ENCODE results near the gene USP30. TPM values are rescaled to one million over a fixed set of nuclear protein-coding genes. Genes with fewer than 3 reads are reported as not detected.

The USP30 gene
- total RNA-seq, 1 donor from 2014 or later: 9.4 TPM

DNA sequence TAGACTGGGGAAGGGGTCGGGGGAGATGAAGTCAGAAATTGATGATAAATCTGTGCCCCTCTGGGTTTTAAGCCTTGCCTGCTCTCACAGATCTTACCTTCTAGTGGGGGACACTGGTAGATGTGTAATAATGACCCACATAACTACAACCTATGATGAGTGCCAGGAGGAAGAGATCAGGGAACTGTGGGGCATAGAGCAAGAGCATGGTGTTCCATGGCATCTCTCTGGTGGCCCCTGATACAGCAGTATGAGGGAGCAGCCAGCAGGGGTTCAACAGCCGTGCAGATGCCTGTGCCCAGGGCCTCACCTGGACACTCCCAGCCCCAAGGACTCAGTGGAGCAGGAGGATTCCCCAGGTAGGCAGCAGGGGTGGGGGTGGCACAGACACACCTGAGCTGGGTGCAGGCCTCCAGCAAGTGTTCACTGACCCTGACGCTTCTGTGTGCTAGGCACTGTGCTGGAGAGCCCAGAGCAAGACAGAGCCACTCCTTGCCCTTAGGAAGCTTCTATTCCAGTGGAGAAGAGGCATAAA is 69.0 kb downstream of the USP30 start:
- no peaks in the 10 kb centered on the region for H3K27me3 ChIP-seq (ENCODE audit: control insufficient read depth, insufficient read depth, low read length)
- H3K4me3 ChIP-seq (ENCODE audit: low read depth, low read length): no peak overlapping the region
- H3K36me3 ChIP-seq (ENCODE audit: control insufficient read depth, insufficient read depth, low read length): no peaks in the 10 kb centered on the region
- no peak for DNase-seq (ENCODE audit: low read depth)
- TF ChIP-seq, protein P1, sequence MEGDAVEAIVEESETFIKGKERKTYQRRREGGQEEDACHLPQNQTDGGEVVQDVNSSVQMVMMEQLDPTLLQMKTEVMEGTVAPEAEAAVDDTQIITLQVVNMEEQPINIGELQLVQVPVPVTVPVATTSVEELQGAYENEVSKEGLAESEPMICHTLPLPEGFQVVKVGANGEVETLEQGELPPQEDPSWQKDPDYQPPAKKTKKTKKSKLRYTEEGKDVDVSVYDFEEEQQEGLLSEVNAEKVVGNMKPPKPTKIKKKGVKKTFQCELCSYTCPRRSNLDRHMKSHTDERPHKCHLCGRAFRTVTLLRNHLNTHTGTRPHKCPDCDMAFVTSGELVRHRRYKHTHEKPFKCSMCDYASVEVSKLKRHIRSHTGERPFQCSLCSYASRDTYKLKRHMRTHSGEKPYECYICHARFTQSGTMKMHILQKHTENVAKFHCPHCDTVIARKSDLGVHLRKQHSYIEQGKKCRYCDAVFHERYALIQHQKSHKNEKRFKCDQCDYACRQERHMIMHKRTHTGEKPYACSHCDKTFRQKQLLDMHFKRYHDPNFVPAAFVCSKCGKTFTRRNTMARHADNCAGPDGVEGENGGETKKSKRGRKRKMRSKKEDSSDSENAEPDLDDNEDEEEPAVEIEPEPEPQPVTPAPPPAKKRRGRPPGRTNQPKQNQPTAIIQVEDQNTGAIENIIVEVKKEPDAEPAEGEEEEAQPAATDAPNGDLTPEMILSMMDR (IDR thresholded peaks at IDR 0.05; ENCODE audit: insufficient read depth, low read length, poor library complexity, severe bottlenecking): no peak

DNA sequence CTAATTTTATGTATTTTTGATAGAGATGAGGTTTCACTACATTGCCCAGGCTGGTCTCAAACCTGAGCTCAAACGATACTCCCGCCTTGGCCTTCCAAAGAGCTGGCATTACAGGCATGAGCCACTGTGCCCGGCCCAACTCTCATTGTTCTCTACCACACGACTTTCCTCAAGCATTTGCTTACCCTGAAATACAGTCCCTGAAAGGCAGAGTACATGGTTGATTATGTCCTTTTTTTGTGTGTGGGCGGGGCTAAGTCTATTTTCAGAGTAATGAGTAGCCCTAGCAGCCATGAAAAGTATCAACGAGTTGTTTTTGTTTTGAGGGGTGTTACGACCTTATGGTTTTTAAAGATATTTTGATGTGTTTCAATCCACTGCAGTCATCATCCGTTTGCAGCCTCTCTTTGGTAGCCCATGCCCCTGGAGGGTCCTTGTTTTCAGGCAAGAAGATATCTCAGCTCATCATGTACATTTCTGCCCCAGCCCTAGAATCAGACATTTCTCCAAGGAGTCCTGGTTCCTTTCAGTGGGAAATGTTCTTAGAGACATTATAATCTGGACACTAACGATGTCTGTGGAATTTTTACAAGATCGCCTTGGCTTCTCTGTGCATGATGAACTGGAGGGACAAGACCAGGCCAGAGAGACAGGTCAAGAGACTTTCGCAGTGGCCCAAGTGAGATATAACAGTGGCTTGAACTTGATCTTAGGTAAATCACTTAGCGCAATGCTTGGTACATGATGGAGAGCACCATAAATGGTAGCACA is 72.7 kb downstream of the USP30 start:
- Histone ChIP-seq H3K36me3 (ENCODE audit: control insufficient read depth, insufficient read depth, low read length) (no peaks in the 10 kb centered on the region), H3K4me3 (ENCODE audit: low read depth, low read length) (no peak overlapping the region), H3K27me3 (ENCODE audit: control insufficient read depth, insufficient read depth, low read length) (no peaks in the 10 kb centered on the region)
- DNase-seq (ENCODE audit: low read depth): no peak
- TF ChIP-seq, protein P1 (IDR thresholded peaks at IDR 0.05; ENCODE audit: insufficient read depth, low read length, poor library complexity, severe bottlenecking): no peak

DNA sequence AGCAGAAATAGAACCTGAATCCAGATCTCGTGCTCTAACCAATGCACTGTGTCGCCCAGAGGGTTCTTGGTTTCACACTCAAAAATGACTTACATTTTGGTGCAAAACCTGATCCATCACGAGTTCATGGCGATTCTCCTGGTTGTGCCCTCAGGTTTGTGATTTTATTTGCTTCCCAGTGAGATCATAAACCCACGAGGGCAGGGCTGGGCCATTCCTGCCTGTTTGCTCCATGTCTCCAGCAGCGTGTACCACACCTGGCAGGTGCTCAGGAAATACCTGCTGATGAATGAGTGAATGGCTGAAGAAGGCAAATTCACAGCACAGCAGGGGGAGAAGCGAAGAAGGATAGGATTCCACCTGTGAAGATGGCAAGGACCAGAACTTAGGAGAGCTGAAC is 73.4 kb downstream of the USP30 start:
- H3K36me3 ChIP-seq (ENCODE audit: control insufficient read depth, insufficient read depth, low read length): no peaks in the 10 kb centered on the region
- TF ChIP-seq, protein P1 (IDR thresholded peaks at IDR 0.05; ENCODE audit: insufficient read depth, low read length, poor library complexity, severe bottlenecking): no peak

DNA sequence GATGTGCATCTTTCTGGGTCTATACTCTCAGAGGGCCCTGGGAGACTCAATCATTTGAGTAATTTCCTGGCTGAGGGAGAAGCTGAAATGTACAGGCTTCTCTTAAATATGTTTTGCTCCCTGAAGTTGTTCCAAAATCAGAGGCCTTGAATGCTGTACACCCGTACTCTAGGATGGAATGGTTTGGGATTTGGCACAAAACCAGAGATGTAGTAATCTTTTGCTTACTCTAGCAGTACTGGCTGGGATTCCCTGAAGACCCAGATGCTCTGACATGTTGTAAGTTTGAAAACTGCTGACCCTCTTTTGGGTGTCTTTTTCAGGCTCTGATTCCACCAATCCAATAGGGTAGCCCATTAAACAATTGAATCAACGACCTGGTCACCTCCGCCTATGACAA is 74.4 kb downstream of the USP30 start:
- no peaks in the 10 kb centered on the region for H3K36me3 ChIP-seq (ENCODE audit: control insufficient read depth, insufficient read depth, low read length)
- TF ChIP-seq, protein P1 (IDR thresholded peaks at IDR 0.05; ENCODE audit: insufficient read depth, low read length, poor library complexity, severe bottlenecking): no peak
- DNase-seq (ENCODE audit: low read depth): no peak

More for the DNA sequence above, 73.4 kb downstream of the USP30 start:
- H3K27me3 ChIP-seq (ENCODE audit: control insufficient read depth, insufficient read depth, low read length): peaks cover 2% of the 10 kb centered on the region
- DNase-seq (ENCODE audit: low read depth): no peak
- H3K4me3 ChIP-seq (ENCODE audit: low read depth, low read length): no peak overlapping the region

DNA sequence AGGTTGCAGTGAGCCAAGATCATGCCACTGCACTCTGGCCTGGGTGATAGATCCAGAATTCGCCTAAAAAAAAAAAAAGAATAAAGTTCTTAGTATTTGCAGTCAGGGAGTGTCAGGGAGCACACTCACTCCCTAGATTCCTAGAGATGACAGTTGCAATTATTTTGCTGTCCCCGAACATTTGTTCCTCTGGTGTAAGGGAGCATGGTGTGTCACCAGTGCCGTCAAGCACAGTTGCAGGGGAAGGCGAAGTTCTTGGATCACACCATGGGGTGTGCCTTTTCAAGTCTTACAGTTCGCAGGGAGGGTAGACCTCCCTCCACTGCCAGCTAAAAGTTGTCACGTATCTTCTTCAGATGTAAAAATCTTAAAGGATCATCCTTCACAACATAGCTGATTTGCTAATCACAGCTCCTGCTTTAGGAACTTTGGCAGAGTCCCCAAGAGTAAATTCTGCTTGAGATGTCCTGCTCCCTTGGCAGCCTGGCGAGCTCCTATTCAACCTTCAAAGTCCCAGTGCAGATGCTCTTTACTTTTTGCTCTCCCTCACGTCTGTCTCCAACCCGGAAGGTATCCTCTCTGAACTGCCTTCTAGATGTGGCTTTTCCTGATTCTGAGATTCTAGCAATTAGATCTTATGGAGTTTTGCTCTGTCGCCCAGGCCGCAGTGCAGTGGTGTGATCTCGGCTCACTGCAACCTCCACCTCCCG is 75.3 kb downstream of the USP30 start:
- H3K36me3 ChIP-seq (ENCODE audit: control insufficient read depth, insufficient read depth, low read length): no peaks in the 10 kb centered on the region
- DNase-seq (ENCODE audit: low read depth): no peak
- no peak overlapping the region for H3K4me3 ChIP-seq (ENCODE audit: low read depth, low read length)
- TF ChIP-seq, protein P1 (IDR thresholded peaks at IDR 0.05; ENCODE audit: insufficient read depth, low read length, poor library complexity, severe bottlenecking): no peak
- peaks cover 7% of the 10 kb centered on the region for H3K27me3 ChIP-seq (ENCODE audit: control insufficient read depth, insufficient read depth, low read length)

More for the DNA sequence above, 74.4 kb downstream of the USP30 start:
- Histone ChIP-seq H3K4me3 (ENCODE audit: low read depth, low read length) (no peak overlapping the region), H3K27me3 (ENCODE audit: control insufficient read depth, insufficient read depth, low read length) (peaks cover 5% of the 10 kb centered on the region)

Data from kidney epithelial cell (primary cell).